ENCODE data around the gene CTNNBL1.

CTNNBL1 gene

DNA sequence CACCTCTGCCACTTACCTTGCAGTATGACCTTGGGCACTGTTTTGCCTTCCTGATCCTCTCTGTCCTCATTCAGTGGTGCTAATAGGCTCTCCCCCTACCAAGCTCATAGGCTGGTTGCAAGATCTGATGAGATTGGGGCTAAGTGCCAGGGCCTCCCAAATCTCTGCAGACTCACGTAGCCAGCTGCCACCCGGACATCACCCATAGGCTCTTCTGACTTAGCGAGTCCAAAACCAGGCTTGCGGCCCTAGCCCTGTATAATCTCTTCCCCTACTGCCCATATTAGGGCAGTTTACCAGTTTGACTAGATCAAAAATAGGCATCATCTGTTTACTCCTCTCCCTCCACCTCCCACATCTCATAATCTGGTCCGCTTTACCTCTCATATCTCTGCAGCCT is 154.9 kb downstream of the CTNNBL1 start:
- no peak overlapping the region for H3K9ac ChIP-seq
- no peaks in the 10 kb centered on the region for H3K27me3 ChIP-seq (ENCODE audit: control insufficient read depth, insufficient read depth, low read length)
- no peak overlapping the region for H3K4me3 ChIP-seq (ENCODE audit: low read depth, low read length)
- H3K27ac ChIP-seq, result no peak overlapping the region
- TF ChIP-seq, protein P1, sequence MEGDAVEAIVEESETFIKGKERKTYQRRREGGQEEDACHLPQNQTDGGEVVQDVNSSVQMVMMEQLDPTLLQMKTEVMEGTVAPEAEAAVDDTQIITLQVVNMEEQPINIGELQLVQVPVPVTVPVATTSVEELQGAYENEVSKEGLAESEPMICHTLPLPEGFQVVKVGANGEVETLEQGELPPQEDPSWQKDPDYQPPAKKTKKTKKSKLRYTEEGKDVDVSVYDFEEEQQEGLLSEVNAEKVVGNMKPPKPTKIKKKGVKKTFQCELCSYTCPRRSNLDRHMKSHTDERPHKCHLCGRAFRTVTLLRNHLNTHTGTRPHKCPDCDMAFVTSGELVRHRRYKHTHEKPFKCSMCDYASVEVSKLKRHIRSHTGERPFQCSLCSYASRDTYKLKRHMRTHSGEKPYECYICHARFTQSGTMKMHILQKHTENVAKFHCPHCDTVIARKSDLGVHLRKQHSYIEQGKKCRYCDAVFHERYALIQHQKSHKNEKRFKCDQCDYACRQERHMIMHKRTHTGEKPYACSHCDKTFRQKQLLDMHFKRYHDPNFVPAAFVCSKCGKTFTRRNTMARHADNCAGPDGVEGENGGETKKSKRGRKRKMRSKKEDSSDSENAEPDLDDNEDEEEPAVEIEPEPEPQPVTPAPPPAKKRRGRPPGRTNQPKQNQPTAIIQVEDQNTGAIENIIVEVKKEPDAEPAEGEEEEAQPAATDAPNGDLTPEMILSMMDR (IDR thresholded peaks at IDR 0.05), result no peak
- H3K9me3 ChIP-seq (ENCODE audit: control insufficient read depth, low read length), result no peaks in the 10 kb centered on the region
- no peaks in the 10 kb centered on the region for H3K79me2 ChIP-seq
- no peak overlapping the region for H3K4me2 ChIP-seq (ENCODE audit: low read length)
- no peaks in the 10 kb centered on the region for H3K36me3 ChIP-seq (ENCODE audit: control insufficient read depth, insufficient read depth, low read length)
- no peaks in the 10 kb centered on the region for H3K4me1 ChIP-seq
- H2AFZ ChIP-seq, result no peak overlapping the region

DNA sequence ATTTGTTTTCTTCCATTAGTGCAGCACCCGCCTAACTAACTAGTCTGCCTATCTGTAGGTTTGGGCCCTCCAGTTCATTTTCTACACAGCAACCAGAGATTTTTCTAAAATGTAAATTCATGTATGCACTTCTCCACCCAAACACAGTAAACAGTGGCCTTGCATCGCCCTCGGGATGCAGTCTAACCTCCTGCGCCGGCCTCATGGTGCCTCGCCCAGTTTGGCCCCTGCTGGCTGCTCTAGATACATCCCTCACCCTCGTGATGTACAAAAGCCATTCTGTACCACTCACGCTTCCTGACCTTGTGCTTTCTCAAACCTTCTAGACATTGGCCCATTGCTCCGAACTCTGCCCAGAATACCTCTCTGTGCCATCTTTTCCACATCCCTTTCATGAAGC is 155.3 kb downstream of the CTNNBL1 start:
- TF ChIP-seq, protein P1 (IDR thresholded peaks at IDR 0.05), result no peak
- Histone ChIP-seq H3K4me3 (ENCODE audit: low read depth, low read length) (no peak overlapping the region), H3K9me3 (ENCODE audit: control insufficient read depth, low read length) (no peaks in the 10 kb centered on the region), H3K27me3 (ENCODE audit: control insufficient read depth, insufficient read depth, low read length) (no peaks in the 10 kb centered on the region), H3K9ac (no peak overlapping the region), H3K4me1 (no peaks in the 10 kb centered on the region), H3K79me2 (no peaks in the 10 kb centered on the region), H3K36me3 (ENCODE audit: control insufficient read depth, insufficient read depth, low read length) (no peaks in the 10 kb centered on the region), H3K4me2 (ENCODE audit: low read length) (no peak overlapping the region), H2AFZ (no peak overlapping the region), H3K27ac (no peak overlapping the region)

DNA sequence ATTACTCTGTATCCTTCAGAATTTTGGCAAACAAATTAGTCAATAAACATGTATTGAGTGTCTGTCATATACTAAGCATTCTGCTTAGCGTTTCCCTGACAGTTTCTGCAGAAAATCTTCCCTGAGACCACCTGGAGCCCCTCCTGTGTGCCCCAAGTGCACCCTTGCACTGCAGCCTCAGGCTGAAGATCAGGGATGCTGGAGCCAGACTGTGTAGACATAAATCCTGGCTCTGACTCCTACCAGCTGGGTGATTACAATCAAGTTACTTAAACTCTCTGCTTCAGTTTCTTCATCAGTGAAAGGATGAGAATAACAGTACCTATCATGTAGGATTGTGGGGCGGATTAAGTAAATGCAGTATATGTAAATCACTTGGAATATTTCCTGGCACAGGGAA is 155.7 kb downstream of the CTNNBL1 start:
- Histone ChIP-seq H3K4me1 (no peaks in the 10 kb centered on the region), H3K79me2 (no peaks in the 10 kb centered on the region), H3K27me3 (ENCODE audit: control insufficient read depth, insufficient read depth, low read length) (no peaks in the 10 kb centered on the region), H3K36me3 (ENCODE audit: control insufficient read depth, insufficient read depth, low read length) (no peaks in the 10 kb centered on the region), H2AFZ (no peak overlapping the region), H3K9ac (no peak overlapping the region), H3K4me3 (ENCODE audit: low read depth, low read length) (no peak overlapping the region), H3K27ac (no peak overlapping the region), H3K9me3 (ENCODE audit: control insufficient read depth, low read length) (no peaks in the 10 kb centered on the region), H3K4me2 (ENCODE audit: low read length) (no peak overlapping the region)
- TF ChIP-seq, protein P1 (IDR thresholded peaks at IDR 0.05), result no peak

DNA sequence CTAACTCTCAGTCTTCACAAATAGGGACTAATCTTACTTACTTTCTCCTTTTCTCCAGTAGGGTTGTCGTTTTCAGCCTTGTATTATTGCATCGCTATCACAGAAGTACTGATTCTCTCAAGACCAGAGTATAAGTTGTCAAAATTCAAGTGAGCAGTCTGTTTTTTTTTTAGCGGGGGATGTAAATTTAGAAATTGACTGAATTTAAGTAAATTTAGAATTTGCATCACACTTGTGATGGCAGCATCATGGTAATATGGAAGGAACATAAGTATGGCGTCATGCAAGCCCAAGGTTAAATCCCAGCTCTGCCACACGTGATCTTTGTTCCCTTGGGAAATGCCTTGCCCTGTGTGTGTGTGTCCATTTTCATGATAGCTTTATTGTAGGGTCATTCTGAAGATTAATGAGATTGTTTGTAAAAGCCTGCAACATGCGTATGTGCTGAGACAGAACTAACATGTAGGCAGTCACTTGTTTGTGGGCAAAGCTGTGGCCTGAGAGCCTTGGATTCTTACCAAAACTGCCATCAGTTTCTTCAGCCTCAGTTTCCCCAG is 156.3 kb downstream of the CTNNBL1 start:
- H3K4me2 ChIP-seq (ENCODE audit: low read length), result no peak overlapping the region
- no peak overlapping the region for H3K9ac ChIP-seq
- no peaks in the 10 kb centered on the region for H3K9me3 ChIP-seq (ENCODE audit: control insufficient read depth, low read length)
- TF ChIP-seq, protein P1 (IDR thresholded peaks at IDR 0.05), result no peak
- H3K4me1 ChIP-seq, result no peaks in the 10 kb centered on the region
- no peaks in the 10 kb centered on the region for H3K79me2 ChIP-seq
- no peak overlapping the region for H3K4me3 ChIP-seq (ENCODE audit: low read depth, low read length)
- no peak overlapping the region for H2AFZ ChIP-seq
- no peak overlapping the region for H3K27ac ChIP-seq
- no peaks in the 10 kb centered on the region for H3K27me3 ChIP-seq (ENCODE audit: control insufficient read depth, insufficient read depth, low read length)
- no peaks in the 10 kb centered on the region for H3K36me3 ChIP-seq (ENCODE audit: control insufficient read depth, insufficient read depth, low read length)

DNA sequence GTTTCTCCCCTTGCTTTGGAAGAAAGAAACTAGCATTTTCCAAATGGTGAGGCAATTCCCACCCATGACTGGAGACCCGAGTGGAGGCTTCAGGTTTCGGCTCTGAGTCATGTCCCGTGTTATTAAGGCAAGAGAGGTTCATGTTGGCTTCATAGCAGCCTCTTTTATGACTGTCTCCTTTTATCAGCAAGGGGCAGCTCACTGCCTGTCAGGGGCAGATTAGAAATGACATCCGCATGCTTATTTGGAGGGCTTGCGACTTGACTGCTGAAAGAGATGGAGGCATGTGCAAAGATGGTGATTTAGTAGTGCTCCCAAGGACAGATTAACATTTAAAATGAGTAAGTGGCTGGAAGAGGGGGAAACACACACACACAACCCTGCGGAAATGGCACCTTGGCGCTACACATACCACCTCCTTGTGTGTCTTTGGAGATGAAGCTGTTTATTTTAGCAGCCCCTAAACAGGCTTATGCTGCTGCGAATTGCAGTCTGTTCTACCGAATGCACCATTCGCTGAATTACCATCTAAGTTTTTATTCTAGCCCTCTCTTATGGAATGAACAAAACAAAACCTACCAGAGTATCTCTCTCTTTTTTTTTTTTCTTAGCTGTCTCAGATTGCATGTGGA is 157.0 kb downstream of the CTNNBL1 start:
- Histone ChIP-seq H3K4me2 (ENCODE audit: low read length) (no peak overlapping the region), H2AFZ (no peak overlapping the region), H3K79me2 (no peaks in the 10 kb centered on the region), H3K9ac (no peak overlapping the region), H3K27ac (no peak overlapping the region), H3K4me1 (no peaks in the 10 kb centered on the region), H3K36me3 (ENCODE audit: control insufficient read depth, insufficient read depth, low read length) (no peaks in the 10 kb centered on the region), H3K27me3 (ENCODE audit: control insufficient read depth, insufficient read depth, low read length) (no peaks in the 10 kb centered on the region), H3K9me3 (ENCODE audit: control insufficient read depth, low read length) (no peaks in the 10 kb centered on the region), H3K4me3 (ENCODE audit: low read depth, low read length) (no peak overlapping the region)
- TF ChIP-seq, protein P1 (IDR thresholded peaks at IDR 0.05), result no peak
